H1 (cell line): ENCODE data around the gene PNLDC1. TPM values are rescaled to one million over a fixed set of nuclear protein-coding genes. Genes with fewer than 3 reads are reported as not detected.

ENCODE experiments used
- CTCF ChIA-PET: fragments of 300-600 bp; sonication (Branson Sonifier 250); formaldehyde crosslinking; loops from one replicate; lab custom pipeline; 2021; ENCODE audit not compliant: partially characterized antibody; lab: Charles Lee
- POLR2A ChIA-PET: fragments of 300-600 bp; sonication (Branson Sonifier 250); formaldehyde crosslinking; loops from one replicate; lab custom pipeline; 2021; ENCODE audit warnings: inconsistent platforms; ENCODE audit not compliant: partially characterized antibody; lab: Charles Lee
- DNase-seq, 2 experiments: peaks; one replicate each; pipeline versions ENCODE4 v3.0.0 to v3.0.0-alpha.2; 2010 to 2022; ENCODE audit warnings: low spot score in 2 of 2, low read depth in 1 of 2, mixed read lengths in 1 of 2
- FAIRE-seq: peaks from 2 replicates; lab custom pipeline; 2011; peaks lifted over from hg19 to GRCh38; lab: Jason Lieb, UNC
- H2AFZ ChIP-seq: 2 replicates; pipeline ENCODE4 v1.8.1; 2012; ENCODE audit warnings: low read length, inconsistent platforms
- H2AK5ac ChIP-seq: 2 replicates; pipeline ENCODE4 v1.6.1; 2013; ENCODE audit warnings: low read depth, low read length
- H2BK120ac ChIP-seq: replicated peaks from 2 replicates; pipeline ENCODE3; 2013; ENCODE audit warnings: low read depth, low read length, inconsistent platforms
- H2BK12ac ChIP-seq: 2 replicates; pipeline ENCODE4 v1.6.1; 2013; ENCODE audit warnings: low read depth, low read length
- H2BK15ac ChIP-seq: 2 replicates; pipeline ENCODE4 v1.6.1; 2013; ENCODE audit warnings: low read length
- H2BK20ac ChIP-seq: 2 replicates; pipeline ENCODE4 v1.6.1; 2013; ENCODE audit warnings: low read length
- H2BK5ac ChIP-seq: 2 replicates; pipeline ENCODE4 v1.6.1; 2013; ENCODE audit warnings: low read depth, low read length
- H3K14ac ChIP-seq: 2 replicates; pipeline ENCODE4 v1.6.1; 2013; ENCODE audit warnings: inconsistent platforms; ENCODE audit not compliant: insufficient read length
- H3K18ac ChIP-seq: 2 replicates; pipeline ENCODE4 v1.6.1; 2013; ENCODE audit warnings: low read length; ENCODE audit errors: extremely low read depth
- H3K23ac ChIP-seq: 2 replicates; pipeline ENCODE4 v1.6.1; 2013; ENCODE audit warnings: inconsistent platforms; ENCODE audit not compliant: insufficient read length
- H3K23me2 ChIP-seq: 2 replicates; pipeline ENCODE4 v1.6.1; 2013; ENCODE audit warnings: low read depth, low read length
- H3K27ac ChIP-seq: 2 replicates; pipeline ENCODE4 v1.6.1; 2011; ENCODE audit warnings: low read depth, low read length, inconsistent platforms
- H3K27me3 ChIP-seq, 4 experiments: replicated peaks in 1 of 4; 1 replicate in 1 of 4; 2 replicates in 3 of 4; pipeline versions ENCODE4 v1.6.1 to v1.8.1; 2011 to 2013; ENCODE audit warnings: low read length in 3 of 4, mild to moderate bottlenecking in 3 of 4, inconsistent platforms in 2 of 4, mixed read lengths in 2 of 4, moderate library complexity in 1 of 4; ENCODE audit not compliant: control insufficient read depth in 3 of 4, insufficient read depth in 3 of 4; ENCODE audit errors: extremely low read depth in 1 of 4
- H3K36me3 ChIP-seq, 4 experiments: 2 replicates each; pipeline versions ENCODE4 v1.6.1 to v1.8.1; 2011 to 2013; ENCODE audit warnings: mild to moderate bottlenecking in 4 of 4, low read length in 3 of 4, moderate library complexity in 2 of 4, control low read depth in 1 of 4, inconsistent platforms in 1 of 4; ENCODE audit not compliant: insufficient read depth in 4 of 4, control insufficient read depth in 2 of 4
- H3K4ac ChIP-seq: replicated peaks from 2 replicates; pipeline ENCODE3; 2013; ENCODE audit warnings: low read length, low read depth, mixed read lengths, inconsistent platforms; ENCODE audit not compliant: insufficient read length
- H3K4me1 ChIP-seq, 4 experiments: replicated peaks in 1 of 4; 1 replicate in 1 of 4; 2 replicates in 3 of 4; pipeline versions ENCODE4 v1.6.1 to v1.8.1; 2011 to 2013; ENCODE audit warnings: low read length in 3 of 4, inconsistent platforms in 2 of 4, mixed read lengths in 1 of 4; ENCODE audit not compliant: insufficient read depth in 4 of 4, control insufficient read depth in 3 of 4
- H3K4me2 ChIP-seq, 2 experiments: 2 replicates each; pipeline versions ENCODE4 v1.6.1 to v1.8.1; 2011 to 2013; ENCODE audit warnings: low read depth in 2 of 2, low read length in 2 of 2, control low read depth in 1 of 2, inconsistent platforms in 1 of 2, mild to moderate bottlenecking in 1 of 2; ENCODE audit not compliant: insufficient read depth in 1 of 2
- H3K4me3 ChIP-seq, 4 experiments: fragments of 200-600, 300-600 bp in 1 of 4; sonication (generic), shearing (Covaris generic), sonication (Bioruptor Twin) in 1 of 4; 2 replicates each; pipeline versions ENCODE4 v1.5.1 to v1.8.1; 2011 to 2016; ENCODE audit warnings: low read length in 4 of 4, low read depth in 3 of 4, control low read depth in 2 of 4, inconsistent platforms in 2 of 4, mild to moderate bottlenecking in 2 of 4, mixed read lengths in 1 of 4, moderate library complexity in 1 of 4; ENCODE audit not compliant: insufficient read depth in 2 of 4; ENCODE audit errors: extremely low read depth in 1 of 4
- H3K56ac ChIP-seq: replicated peaks from 2 replicates; pipeline ENCODE3; 2013; ENCODE audit warnings: low read depth, mild to moderate bottlenecking, mixed read lengths, low read length, inconsistent platforms; ENCODE audit not compliant: insufficient read length
- H3K79me1 ChIP-seq: 2 replicates; pipeline ENCODE4 v1.6.1; 2013; ENCODE audit warnings: low read depth, low read length, control low read depth
- H3K79me2 ChIP-seq, 2 experiments: 2 replicates each; pipeline versions ENCODE4 v1.6.1 to v1.8.1; 2012 to 2013; ENCODE audit warnings: low read length in 2 of 2, mild to moderate bottlenecking in 2 of 2, inconsistent platforms in 1 of 2; ENCODE audit not compliant: insufficient read depth in 2 of 2, control insufficient read depth in 1 of 2
- H3K9ac ChIP-seq, 4 experiments: replicated peaks in 1 of 4; 1 replicate in 1 of 4; 2 replicates in 3 of 4; pipeline versions ENCODE4 v1.6.1 to v1.8.1; 2011 to 2013; ENCODE audit warnings: low read depth in 3 of 4, low read length in 3 of 4, control low read depth in 2 of 4, mild to moderate bottlenecking in 2 of 4, moderate library complexity in 2 of 4, inconsistent platforms in 1 of 4; ENCODE audit errors: extremely low read depth in 1 of 4
- H3K9me3 ChIP-seq, 2 experiments: 2 replicates each; pipeline versions ENCODE4 v1.6.1 to v1.8.1; 2012 to 2013; ENCODE audit warnings: mild to moderate bottlenecking in 2 of 2, moderate library complexity in 2 of 2, control low read depth in 1 of 2, inconsistent platforms in 1 of 2, low read depth in 1 of 2, low read length in 1 of 2, mixed read lengths in 1 of 2; ENCODE audit not compliant: insufficient read depth in 2 of 2
- H4K20me1 ChIP-seq, 2 experiments: replicated peaks in 1 of 2; 2 replicates each; pipeline versions ENCODE3 to v1.8.1; 2011 to 2013; ENCODE audit warnings: inconsistent platforms in 2 of 2, low read length in 2 of 2, mild to moderate bottlenecking in 1 of 2; ENCODE audit not compliant: insufficient read depth in 2 of 2, control insufficient read depth in 1 of 2
- H4K5ac ChIP-seq: 2 replicates; pipeline ENCODE4 v1.6.1; 2013; ENCODE audit warnings: low read length, low read depth, mixed read lengths, inconsistent platforms; ENCODE audit not compliant: insufficient read length
- H4K8ac ChIP-seq: 2 replicates; pipeline ENCODE4 v1.8.0; 2013; ENCODE audit warnings: mild to moderate bottlenecking, moderate library complexity, low read length, inconsistent platforms; ENCODE audit not compliant: insufficient read depth; ENCODE audit errors: extremely low read depth
- H4K91ac ChIP-seq: replicated peaks from 2 replicates; pipeline ENCODE3; 2013; ENCODE audit warnings: low read length, mixed read lengths, inconsistent platforms; ENCODE audit not compliant: insufficient read length
- CBX5 ChIP-seq: fragments of 300-800, 300-1000 bp; sonication (generic); IDR thresholded peaks from 2 replicates; pipeline ENCODE4 v1.7.1; 2016; ENCODE audit warnings: antibody characterized with exemption, low read length, low read depth
- CHD2 ChIP-seq: IDR thresholded peaks from 2 replicates; pipeline ENCODE4 v1.6.1; 2012; ENCODE audit warnings: low read length, improper control_type of control experiment
- GTF2F1 ChIP-seq: IDR thresholded peaks from 2 replicates; pipeline ENCODE4 v1.6.1; 2012; ENCODE audit warnings: low read depth, low read length, improper control_type of control experiment, borderline replicate concordance
- NRF1 ChIP-seq: IDR thresholded peaks from 2 replicates; pipeline ENCODE4 v1.6.1; 2011; ENCODE audit warnings: mild to moderate bottlenecking, low read depth, low read length, improper control_type of control experiment
- POLR2A ChIP-seq, 2 experiments: IDR thresholded peaks; 1 replicate in 1 of 2; 2 replicates in 1 of 2; pipeline ENCODE4 v1.6.1; 2011; ENCODE audit warnings: low read depth in 2 of 2, low read length in 2 of 2, mild to moderate bottlenecking in 2 of 2; ENCODE audit errors: control extremely low read depth in 1 of 2
- POU5F1 ChIP-seq: IDR thresholded peaks from 2 replicates; pipeline ENCODE4 v1.6.1; 2011; ENCODE audit warnings: low read depth, mild to moderate bottlenecking, low read length, moderate library complexity
- RNF2 ChIP-seq: fragments of 200-900, 300-1000 bp; sonication (generic); IDR thresholded peaks from 2 replicates; pipeline ENCODE4 v1.7.1; 2016; ENCODE audit warnings: borderline replicate concordance, low read depth, mild to moderate bottlenecking, antibody characterized with exemption, low read length; ENCODE audit not compliant: poor library complexity, severe bottlenecking; ENCODE audit errors: missing control alignments
- SIRT6 ChIP-seq: IDR thresholded peaks from one replicate; pipeline ENCODE4 v1.7.1; 2012; ENCODE audit warnings: low read length, inconsistent platforms
- TEAD4 ChIP-seq: IDR thresholded peaks from 2 replicates; pipeline ENCODE4 v1.6.1; 2012; ENCODE audit warnings: low read depth, low read length, inconsistent platforms, mixed read lengths
- WGBS, 2 experiments: shearing (Covaris generic) in 1 of 2; methylation state at CpG; one replicate each; pipeline versions ENCODE4 v1.1.6 to v1.1.7; 2013 to 2015; ENCODE audit warnings: low lambda C conversion rate in 2 of 2, mixed read lengths in 2 of 2, inconsistent platforms in 1 of 2, low coverage in 1 of 2, missing lambda C conversion rate in 1 of 2; ENCODE audit not compliant: insufficient replicate concordance in 2 of 2, insufficient coverage in 1 of 2, insufficient read length in 1 of 2; ENCODE audit errors: extremely low coverage in 1 of 2, missing lambda C conversion rate in 1 of 2; 5-methylcytosine and 5-hydroxymethylcytosine counted together
- polyA plus RNA-seq, 7 experiments: library from polyadenylated mRNA; depleted of rRNA in 3 of 7; stranded (reverse) in 5 of 7; unstranded in 2 of 7; fragments of >200 nt in 5 of 7; fragments of 200-250 nt in 2 of 7; gene quantifications; 1 replicate in 5 of 7; 2 replicates in 1 of 7; 4 replicates in 1 of 7; pipeline versions ENCODE4 v1.2.1 to v1.2.3, GENCODE V29; 2011 to 2013; ENCODE audit warnings: missing spikeins in 2 of 7, mixed read lengths in 2 of 7
- total RNA-seq: library from RNA; stranded (reverse); fragmentation: NEBNext Ultra II Directional; extraction: Animal tissue kit (Norgen Biotek cat#: 25700); gene quantifications from 2 replicates; pipeline ENCODE4 v1.2.1, GENCODE V29; 2021
- TF ChIP-seq, protein P1 (sequence below): IDR thresholded peaks from 2 replicates; pipeline ENCODE4 v1.6.1; 2011; ENCODE audit warnings: low read length, improper control_type of control experiment

PNLDC1 gene
- total and polyA plus RNA-seq, 2 of the 8 experiments (the other 6 are each of a cell fraction or from before 2014, with no cell fraction given), result 0.15 to 0.34 TPM

DNA sequence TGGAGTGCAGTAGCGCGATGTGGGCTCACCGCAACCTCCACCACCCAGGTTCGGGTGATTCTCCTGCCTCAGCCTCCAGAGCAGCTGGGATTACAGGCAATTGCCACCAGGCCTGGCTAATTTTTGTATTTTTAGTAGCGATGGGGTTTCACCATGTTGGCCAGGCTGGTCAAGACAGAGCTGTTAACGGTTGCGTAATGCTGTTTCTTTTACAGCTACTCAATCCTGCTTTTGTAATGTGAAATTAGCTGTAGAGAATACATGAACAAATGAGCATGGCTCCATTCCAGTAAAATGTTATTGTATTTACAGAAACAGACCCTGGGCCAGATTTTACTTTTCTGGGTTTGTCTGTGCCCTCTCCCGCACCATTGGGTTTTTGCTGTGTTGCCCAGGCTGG, 1.9 kb downstream of the PNLDC1 start:
- H3K14ac ChIP-seq, result no peak overlapping the region
- no peak for FAIRE-seq
- no peaks in the 10 kb centered on the region for H3K79me2 ChIP-seq
- H4K5ac ChIP-seq, result no peak overlapping the region
- no peak overlapping the region for H2AK5ac ChIP-seq
- H2BK15ac ChIP-seq, result no peak overlapping the region
- H3K4ac ChIP-seq, result no peak overlapping the region
- H2BK20ac ChIP-seq, result no peak overlapping the region
- peaks cover 0 to 2% of the 10 kb centered on the region in 2 experiments for H4K20me1 ChIP-seq
- H3K9me3 ChIP-seq, result no peaks in the 10 kb centered on the region
- H3K27ac ChIP-seq, result no peak overlapping the region
- no peak overlapping the region for H3K56ac ChIP-seq
- no peak for DNase-seq
- 94% methylated on average over 8 of the region's 8 CpGs; no CpG with 5 or more reads in 1 of the 2 experiments for WGBS, 2 experiments
- H4K91ac ChIP-seq, result no peak overlapping the region
- H3K27me3 ChIP-seq, result no peaks in the 10 kb centered on the region
- H3K4me3 ChIP-seq, result no peak overlapping the region
- no peak overlapping the region for H3K4me2 ChIP-seq
- H2BK5ac ChIP-seq, result no peak overlapping the region
- H3K18ac ChIP-seq, result no peak overlapping the region
- H2BK120ac ChIP-seq, result no peak overlapping the region
- H2AFZ ChIP-seq, result no peak overlapping the region
- H3K79me1 ChIP-seq, result no peaks in the 10 kb centered on the region
- no peak overlapping the region for H3K23ac ChIP-seq
- POLR2A ChIA-PET, result interaction anchor here (0.8 to 5.9 kb wide), 3 partner anchors 12 to 65 kb away, joined by 3 to 41 read pairs (median 4); partner anchors contain the start of genes MRPL18 and TCP1
- no peak overlapping the region for H2BK12ac ChIP-seq
- no peaks in the 10 kb centered on the region for H3K4me1 ChIP-seq
- no peaks in the 10 kb centered on the region for H3K23me2 ChIP-seq
- peaks cover 0 to 19% (median 9%) of the 10 kb centered on the region in 4 experiments; a peak in 5 of 8 replicates for H3K36me3 ChIP-seq
- H4K8ac ChIP-seq, result no peak overlapping the region
- CTCF ChIA-PET, result interaction anchor here (0.7 kb wide), 1 partner anchor 139 kb away, joined by 3 read pairs; no protein-coding TSS in a partner anchor
- H3K9ac ChIP-seq, result no peak overlapping the region
- TF ChIP-seq, protein P1, sequence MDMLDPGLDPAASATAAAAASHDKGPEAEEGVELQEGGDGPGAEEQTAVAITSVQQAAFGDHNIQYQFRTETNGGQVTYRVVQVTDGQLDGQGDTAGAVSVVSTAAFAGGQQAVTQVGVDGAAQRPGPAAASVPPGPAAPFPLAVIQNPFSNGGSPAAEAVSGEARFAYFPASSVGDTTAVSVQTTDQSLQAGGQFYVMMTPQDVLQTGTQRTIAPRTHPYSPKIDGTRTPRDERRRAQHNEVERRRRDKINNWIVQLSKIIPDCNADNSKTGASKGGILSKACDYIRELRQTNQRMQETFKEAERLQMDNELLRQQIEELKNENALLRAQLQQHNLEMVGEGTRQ, result no peak
- TF ChIP-seq TEAD4, result no peak
- TF ChIP-seq POU5F1, result no peak
- no peak for TF ChIP-seq GTF2F1
- no peak for TF ChIP-seq CHD2
- TF ChIP-seq RNF2, result no peak
- TF ChIP-seq POLR2A (IDR thresholded peaks at IDR 0.05; ENCODE audit: control extremely low read depth in 1 of 2, low read depth in 2 of 2, low read length in 2 of 2), result no peak
- no peak for TF ChIP-seq SIRT6
- no peak for TF ChIP-seq CBX5
- no peak for TF ChIP-seq NRF1
